HG02588 (cell line): Measurements from ENCODE around the gene TAAR1.
"Not testable (repeated sequence)": the region's sequence is repeated elsewhere in the genome, so short reads cannot be mapped to it uniquely, and the experiment has no call there.

Experiments used
- ATAC-seq: cut with Tn5 transposase; IDR thresholded peaks from one replicate; pipeline ENCODE4 v1.9.1; 2021; ENCODE audit warnings: mild to moderate bottlenecking, moderate library complexity; ENCODE audit not compliant: unreplicated experiment

Gene TAAR1, protein sequence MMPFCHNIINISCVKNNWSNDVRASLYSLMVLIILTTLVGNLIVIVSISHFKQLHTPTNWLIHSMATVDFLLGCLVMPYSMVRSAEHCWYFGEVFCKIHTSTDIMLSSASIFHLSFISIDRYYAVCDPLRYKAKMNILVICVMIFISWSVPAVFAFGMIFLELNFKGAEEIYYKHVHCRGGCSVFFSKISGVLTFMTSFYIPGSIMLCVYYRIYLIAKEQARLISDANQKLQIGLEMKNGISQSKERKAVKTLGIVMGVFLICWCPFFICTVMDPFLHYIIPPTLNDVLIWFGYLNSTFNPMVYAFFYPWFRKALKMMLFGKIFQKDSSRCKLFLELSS

DNA sequence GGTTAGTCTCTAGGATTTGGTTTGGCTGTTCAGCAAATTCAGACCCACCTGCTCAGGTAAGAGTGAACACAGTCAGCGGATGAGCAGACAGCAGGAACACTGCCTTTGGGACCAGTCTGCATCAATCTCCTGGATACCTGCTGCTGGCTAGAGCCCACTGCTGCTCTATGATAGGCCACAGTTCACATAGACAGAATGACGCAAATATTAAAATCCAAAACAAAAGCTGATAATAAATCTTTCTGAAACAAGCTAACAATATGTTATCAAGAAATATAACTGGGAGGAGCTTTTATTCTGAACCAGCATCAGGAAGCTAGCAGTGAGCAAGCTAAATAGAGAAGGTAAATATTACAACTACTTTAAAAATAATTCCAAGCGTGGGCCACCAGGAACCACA lies at the start of gene TAAR1:
TAAR1 (minus strand) TSS at position 101 of the 400 bp plus-strand sequence. CDS start 13,179 bp downstream, outside the sequence.
- no peak for ATAC-seq

DNA sequence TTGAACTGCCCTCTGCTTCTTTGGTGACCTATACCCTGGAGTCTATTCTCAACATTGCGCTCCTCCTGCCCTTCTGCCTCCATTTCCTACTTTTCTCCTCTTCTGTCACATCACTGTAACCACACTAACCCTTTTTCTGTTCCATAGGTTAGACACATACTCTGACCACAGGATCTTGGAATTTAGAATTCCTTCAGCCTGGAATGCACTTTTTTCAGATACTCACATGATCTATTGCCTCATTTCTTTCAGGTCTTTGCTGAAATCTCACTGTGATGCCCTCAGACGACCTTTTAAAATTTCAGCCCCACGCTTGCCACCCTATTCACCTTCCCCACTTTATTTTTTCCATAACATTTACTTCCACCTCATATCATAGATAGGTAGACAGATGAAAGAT lies 49.8 kb upstream of the TAAR1 start:
- no peak for ATAC-seq

DNA sequence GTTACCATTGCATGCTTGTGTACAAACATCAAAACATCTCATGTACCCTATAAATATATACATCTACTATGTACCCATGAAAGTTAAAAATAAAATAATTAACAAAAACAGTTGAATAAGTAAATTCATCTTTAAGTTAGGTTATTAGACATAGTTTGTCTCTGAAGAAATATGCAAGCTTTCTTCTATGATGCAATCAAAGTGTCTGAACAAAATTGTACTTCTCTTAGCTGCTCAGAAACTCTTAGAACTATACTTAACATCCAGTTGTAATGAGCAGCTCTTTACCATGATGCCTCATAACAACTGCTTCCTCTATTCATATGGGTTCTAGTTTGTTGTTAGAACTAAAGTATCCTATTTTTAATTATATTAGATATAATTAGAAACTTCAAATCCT lies 49.0 kb upstream of the TAAR1 start:
- no peak for ATAC-seq

DNA sequence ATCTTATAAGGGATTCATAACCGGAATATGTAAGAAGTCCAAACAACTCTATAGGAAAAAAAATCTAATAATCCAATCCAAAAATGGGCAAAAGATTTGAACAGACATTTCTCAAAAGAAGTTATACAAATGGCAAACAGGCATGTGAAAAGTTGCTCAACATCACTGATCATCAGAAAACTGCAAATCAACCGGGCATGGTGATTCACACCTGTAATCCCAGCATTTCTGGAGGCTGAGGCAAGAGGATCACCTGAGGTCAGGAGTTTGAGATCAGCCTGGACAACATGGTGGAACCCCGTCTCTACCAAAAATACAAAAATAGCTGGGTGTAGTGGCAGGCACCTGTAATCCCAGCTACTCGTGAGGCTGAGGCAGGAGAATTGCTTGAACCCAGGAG lies 47.8 kb upstream of the TAAR1 start:
- ATAC-seq: not testable (repeated sequence)

DNA sequence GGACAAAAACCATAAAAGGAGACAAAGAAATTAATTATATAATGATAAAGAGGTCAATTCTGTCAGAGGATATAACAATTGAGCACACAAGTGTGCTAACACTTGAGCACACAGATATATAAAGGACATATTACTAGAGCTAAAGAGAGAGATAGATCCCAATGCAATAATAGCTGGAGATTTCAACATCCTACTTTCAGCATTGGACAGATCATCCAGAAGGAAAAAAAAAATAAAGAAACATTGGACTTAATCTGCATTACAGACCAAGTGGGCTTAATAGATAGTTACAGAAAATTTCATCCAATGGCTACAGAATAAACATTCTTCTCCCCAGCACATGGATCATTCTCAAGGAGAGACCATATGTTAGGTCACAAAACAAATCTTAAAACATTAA lies 45.0 kb upstream of the TAAR1 start:
- ATAC-seq: no peak

DNA sequence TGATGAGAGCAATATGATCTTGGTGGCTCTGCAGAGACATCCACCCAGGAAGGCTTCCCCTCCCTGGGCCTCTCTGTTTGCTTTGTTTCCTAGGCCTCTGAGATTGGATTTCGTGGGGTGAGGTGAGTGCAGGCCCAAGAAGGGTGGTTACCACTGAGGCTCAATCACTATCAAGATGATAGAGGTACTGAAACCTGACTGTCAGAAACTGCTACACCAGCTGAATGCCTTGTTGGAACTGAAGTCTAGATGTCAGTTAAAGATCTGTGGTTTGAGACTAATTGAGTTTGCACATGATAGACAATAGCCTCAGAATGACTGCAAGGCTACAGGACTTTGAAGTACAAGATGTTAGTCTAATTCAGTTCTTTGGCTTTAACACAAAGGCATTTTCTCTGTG lies 39.6 kb upstream of the TAAR1 start:
- ATAC-seq: no peak

DNA sequence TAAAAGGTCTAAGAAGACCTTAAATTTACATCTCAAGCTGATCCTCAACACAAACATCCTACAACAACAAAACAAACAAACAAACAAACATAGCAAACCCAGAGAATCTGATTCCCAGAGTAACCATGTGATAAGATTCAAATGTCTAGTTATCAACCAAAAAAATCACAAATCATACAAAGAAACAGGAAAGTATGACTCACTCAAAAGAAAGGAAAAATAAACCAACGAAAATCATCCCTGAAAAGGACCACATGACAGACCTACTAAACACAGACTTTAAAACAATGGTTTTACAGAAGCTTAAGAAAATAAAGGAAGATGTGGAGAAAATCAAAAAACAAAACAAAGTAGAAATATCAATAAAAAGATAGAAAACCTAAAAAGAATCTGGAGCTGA lies 36.8 kb upstream of the TAAR1 start:
- ATAC-seq: no peak

DNA sequence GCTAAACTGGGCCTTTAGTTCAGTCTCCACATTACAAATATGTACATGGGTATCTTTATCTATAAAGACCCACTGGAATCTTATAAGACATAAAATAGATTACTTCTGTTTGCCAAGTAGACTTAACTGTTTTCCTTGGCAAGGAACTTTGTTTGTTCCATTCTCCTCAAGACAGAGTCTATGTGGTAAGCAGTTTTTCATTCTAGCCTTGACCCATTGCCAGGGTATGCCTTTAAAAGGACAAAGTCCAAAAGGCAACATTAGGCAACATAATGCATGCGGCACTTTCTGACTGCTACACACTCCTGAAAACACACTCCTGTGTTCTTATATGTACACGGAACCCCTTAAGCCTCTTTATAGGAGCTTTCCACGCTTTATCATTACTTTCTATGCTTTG lies 34.5 kb upstream of the TAAR1 start:
- no peak for ATAC-seq

DNA sequence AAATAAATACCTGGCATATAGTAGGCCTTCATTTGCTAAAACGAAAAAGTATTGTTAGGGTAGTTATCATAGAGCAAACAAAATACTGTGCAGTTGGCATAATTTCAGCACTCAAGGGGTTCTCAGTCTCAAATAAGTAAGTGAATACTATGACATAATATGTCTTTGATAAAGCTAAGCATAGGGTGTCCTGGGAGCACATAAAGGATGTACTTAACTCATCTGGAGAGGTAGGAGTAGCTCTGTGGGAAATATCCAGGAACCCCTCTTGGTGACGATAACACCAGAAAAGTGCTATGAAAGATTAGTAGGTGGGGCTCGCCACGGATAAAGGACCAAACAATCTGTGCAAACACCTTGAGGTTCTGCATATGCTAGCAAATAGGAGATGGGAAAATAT lies 31.7 kb upstream of the TAAR1 start:
- ATAC-seq: no peak

DNA sequence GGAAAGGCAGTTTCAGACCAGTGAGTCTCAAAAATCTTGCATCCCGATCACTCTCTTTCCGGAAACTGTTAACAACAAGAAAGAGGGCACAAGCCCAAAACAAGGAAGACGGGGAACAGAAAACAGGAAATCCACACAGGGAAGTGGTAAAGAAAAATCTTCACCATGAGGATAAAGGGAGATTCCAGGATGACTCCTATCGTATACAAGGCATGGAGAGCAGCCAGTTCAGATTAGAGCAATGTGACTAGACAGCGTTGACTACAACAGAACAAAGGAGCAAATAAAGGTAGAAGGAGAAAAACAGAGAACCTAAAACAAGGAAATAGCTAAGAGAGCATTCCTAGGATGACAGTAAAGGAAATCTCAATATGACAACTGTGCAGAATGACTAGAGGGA lies 28.3 kb upstream of the TAAR1 start:
- no peak for ATAC-seq

DNA sequence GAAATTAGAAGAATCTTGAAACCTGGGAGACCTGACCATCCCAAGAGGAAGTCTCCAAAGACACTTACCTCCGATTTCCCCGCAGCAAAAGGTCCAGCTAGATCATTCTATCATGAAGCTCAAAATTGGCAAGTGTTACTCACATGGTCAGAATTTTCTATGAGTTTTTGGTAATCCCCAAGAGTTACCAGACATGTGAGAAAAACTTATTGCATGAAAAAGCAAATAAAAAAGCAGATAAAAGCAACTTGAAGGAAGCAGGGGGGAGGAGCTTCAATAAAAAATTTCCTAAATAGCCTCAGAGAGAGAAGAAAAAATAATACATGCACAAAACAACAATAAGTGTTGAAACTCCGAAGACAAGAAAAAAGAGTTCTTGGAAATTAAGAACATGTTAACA lies 27.5 kb upstream of the TAAR1 start:
- ATAC-seq: no peak

DNA sequence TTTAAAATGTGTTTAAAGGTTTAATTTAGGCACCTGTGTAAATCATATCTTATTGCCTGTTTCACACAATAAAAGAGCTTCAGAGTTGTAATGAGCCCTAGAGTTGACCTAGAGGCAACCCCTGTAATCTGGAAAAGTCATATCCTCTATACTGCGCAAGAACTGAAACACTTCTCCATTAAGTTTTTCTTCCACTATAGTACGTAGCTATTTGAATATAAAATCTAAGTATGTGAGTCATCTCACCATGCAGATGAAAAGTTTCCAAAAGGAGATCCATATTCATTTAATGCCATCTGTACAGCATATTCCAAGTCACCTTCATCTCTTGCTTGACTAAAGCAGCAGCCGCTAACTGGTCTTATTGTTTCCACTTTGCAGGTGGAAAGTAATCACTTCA lies 26.0 kb upstream of the TAAR1 start:
- no peak for ATAC-seq

DNA sequence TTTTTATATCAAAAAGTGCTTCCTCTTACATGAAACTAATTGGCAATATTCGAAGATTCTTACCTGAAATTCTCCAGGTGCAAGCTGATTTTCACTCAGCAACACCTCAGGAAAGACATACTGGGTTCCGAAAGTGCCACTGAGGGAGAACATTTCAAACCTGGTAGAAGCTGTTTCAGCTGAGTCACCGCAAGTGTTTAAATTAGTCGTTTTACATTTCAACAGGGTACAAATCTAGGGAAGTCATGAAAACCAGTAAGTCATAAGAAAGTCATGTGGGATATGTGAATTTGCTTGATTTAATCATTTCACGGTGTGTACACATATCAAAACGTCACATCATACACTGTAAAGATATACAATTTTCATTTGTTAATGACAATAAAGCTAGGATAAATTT lies 25.3 kb upstream of the TAAR1 start:
- no peak for ATAC-seq

DNA sequence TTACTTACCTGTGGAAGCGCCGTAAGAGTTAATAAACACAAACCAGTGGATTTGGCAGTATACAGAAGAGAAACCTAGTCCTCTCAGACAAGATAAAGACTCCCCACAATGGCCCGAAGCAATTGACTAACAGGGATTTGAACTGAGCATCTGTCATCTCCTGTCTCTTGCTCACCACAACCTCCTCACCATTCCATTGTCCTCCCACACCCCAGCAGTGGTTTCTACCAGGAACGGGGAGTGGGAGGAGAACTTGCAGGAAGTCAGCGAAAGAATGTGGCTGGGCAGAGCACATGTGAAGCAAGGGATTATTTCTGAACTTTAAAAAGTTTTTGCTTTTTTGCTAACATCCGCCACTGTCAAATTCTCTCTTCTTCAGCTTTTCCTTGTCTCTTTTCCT lies 24.6 kb upstream of the TAAR1 start:
- no peak for ATAC-seq

DNA sequence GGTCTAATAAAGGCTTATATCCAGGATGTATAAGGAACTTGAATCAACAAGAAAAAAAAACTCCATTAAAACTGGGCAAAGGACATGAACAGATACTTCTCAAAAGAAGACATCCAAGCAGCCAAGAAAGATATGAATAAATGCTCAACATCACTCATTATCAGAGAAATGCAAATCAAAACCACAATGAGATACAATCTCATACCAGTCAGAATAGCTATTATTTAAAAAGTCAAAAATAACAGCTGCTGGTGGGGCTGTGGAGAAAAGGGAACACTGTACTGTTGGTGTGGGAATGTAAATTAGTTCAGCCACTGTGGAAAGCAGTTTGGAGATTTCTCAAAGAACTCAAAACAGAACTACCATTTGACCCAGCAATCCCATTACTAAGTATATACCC lies 20.1 kb upstream of the TAAR1 start:
- not testable (repeated sequence) for ATAC-seq

DNA sequence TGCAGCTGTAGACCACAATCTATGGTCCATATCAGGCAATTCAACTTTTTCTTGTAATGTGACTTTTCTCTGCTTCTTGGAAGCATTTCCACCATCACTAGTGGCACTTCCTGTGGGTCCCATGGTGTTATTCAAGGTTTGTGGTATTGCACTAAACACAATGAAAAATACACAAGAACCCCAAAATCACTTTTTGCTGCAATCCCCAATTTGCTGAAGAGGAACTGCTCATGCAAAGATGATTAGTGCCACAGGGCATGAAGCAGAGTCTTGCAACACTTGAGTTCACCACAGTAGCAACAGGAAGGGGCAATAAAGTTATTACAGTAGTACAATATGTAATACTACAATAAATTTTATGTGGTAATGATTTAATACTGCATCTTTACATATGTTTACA lies 16.8 kb upstream of the TAAR1 start:
- no peak for ATAC-seq

DNA sequence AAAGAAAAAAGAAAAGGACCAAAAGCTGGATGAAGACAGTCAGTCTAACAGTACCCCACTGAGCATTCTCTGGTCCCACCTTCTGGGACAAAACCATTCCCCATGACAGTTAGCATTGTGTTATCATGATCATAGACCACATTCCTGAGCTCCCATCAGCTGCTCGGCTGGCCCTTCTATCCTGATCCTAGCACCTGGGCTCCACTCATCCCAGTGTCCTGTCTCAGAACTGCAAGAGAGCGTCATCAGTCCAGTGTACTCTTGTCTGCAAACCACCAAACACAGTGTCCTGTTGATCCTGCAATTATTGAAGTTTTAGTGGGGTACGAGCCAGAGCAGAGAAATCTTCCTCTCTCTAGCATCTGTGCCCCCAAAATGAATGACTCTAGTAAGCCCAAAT lies 16.0 kb upstream of the TAAR1 start:
- no peak for ATAC-seq

DNA sequence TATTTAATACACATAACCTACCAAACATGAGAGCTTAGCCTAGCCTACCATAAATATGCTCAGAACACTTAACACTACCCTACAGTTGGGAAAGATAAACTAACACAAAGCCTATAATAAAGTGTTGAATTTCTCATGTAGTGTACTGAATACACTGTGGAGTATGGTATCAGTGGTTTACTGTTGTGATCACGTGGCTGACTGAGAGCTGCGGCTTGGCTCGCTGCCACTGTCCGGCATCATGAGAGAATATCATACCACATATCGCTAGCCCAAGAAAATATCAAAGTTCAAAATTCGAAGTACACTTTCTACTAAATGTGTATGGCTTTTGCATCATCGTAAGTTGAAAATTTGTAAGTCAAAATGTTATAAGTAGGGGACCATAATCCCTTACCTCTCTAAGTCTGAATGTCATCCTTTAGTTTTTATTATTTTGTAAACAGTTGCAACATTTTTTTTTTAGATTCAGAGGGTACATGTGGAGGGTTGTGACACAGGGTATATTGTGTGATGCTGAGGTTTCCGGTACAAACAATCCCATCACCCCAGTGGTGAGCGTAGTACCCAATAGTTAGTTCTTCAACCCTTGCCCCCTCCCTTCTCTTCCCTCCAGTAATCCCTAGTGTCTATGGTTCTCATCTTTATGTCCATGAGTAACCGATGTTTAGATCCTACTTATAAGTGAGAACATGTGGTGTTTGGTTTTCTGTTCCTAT lies 14.6 kb upstream of the TAAR1 start:
- no peak for ATAC-seq

DNA sequence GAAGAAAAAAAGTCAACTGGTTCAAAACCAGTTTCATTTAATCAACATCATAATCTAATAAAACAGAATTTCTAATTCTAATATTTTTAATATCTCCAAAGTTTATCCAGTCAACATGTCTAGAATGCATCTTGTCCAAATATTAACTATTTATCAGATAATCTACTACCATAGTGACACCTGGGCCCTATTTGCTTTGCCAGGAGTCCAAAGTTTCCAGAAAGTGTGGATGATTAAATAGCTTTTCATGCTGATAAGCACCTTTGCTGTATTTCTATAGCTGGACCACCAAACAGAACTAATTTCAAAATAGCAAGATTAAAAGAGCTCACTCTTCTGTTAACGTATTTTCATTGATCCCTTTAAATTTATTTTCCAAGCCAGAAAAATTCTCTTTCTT lies 12.3 kb upstream of the TAAR1 start:
- ATAC-seq: no peak

DNA sequence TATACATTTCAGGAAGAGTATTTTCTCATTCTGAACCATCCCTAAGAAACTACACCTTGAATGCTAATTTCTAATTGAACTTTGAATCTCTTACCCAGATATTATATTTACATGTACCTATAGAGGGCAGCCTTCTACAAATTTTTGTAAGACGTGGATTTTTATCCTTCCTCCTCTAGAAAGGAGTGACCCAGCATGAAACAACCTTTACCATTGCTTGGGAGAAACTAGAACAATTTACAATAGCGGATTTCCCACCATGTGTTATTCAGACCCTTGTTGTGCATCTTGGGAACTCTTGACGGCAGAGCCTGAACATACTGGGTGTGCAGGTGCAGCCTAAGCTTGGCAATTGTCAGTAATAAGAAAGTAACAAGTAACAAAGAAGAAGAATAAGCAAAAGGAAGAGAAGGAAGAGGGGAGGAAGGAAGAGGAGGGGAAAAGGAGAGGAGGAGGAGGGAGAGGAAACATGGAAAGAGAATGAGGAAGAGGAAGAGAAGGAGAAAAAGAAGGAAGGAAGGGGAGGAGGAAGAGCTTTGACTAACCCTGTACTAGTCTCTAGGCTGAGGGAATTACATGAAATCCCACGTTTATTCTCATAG lies 10.8 kb upstream of the TAAR1 start:
- peak; percentile 68 for ATAC-seq

DNA sequence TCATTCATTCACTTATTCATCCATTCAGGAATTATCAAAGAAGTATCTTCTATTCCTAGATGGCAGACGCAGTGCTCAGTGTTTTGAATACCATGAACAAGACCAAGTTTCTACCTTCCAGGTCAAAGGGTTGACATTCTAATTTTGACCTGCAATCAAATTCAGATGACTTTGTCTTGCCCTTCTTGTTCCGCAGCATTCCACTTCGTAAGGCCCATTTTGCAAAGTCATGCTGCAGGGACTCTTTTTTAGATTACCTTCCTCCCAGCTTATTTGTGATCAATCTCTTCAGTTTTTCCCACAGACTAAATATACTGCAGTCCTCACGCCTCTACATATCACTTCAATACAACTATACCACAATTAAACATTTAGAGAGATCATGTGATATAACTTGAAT lies 7.1 kb upstream of the TAAR1 start:
- no peak for ATAC-seq

DNA sequence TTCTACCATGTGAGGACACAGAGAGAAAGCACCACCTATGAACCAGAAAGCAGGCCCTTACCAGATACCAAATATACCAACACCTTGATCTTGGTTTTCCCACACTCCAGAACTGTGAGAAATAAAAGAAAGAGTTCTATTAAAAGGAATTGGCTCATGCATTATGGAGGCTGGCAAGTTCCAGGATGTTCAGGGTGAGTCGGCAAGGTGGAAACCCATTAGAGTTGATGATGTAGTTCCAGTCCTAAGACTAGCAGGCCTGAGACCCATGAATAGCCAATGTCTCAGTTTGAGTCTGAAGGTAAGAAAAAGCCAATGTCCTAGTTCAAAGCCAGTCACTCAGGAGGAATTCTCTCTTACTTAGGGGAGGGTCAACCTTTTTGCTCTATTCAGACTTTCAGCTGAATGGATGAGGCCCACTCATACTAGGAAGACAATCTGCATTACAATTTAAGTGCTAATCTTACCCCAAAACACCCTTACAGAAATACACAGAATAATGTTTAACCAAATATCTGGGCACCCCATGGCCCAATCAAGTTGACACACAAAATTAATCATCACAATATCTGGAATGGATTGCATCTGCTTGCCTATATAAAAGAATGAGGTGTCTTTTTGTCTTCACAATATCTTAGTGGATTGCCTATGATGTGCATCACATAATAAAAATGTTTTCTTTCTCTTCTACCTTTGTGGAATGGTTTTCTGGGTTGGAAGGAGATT lies 5.5 kb upstream of the TAAR1 start:
- no peak for ATAC-seq
